ENCODE measurements around the gene F3.

F3 gene

DNA sequence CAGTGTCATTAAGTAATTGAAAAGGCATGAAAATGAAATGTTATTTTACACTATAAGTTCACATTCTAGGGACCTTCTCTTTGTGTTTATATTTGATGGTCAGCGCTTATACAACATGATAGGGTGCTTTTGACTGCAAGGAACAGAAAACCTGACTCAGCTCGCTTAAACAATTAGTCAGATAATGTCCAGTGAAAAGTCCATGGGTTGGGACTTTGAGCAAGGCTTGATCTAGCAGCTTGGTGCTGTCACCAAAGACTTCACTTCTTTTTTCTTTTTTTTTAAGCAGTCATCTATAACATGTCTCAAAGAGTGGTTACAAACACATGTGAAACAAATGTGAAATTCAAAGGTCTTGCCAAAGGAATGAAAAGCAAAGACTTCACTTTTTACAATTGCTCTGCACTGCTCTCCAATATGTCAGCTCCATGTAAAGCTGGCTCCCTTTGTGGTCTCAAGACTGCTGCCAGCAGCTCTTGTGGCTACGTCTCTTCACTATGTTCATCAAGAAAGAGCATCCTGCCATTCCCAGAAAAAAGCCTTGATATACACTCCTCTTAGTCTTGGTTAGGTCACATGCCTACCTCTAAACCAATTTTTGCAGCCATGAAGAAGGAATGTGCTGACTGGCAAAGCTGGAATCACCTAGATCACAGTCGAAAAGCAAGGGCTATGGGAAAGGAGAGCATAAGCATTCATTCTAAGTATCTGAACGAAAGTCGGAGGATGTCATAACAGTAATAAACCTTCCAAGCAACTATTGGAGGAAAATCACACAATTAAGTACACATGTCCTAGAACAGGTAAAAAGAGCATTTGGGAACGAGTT, 15.2 kb downstream of the F3 start:
- DNase-seq = no peak

DNA sequence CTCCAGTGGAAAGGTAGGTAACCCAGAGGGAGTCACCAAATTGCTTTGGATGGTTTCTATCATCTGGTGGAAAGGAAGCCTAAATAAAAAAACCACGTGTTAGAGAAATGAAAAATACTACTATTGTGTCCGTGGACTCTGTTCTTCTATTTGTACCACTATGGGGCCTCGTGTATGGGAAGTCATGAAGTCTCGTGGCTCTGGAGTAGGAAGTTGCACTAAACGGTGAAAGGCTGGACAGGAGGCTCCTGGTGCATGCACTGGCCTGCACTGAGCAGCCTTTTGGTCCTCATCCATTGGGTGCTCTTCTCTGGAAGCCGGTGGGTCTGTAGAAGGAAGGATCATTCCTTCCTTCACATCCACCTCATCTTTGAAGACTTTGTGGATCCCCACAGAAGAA, 17.0 kb downstream of the F3 start:
- DNase-seq = no peak

DNA sequence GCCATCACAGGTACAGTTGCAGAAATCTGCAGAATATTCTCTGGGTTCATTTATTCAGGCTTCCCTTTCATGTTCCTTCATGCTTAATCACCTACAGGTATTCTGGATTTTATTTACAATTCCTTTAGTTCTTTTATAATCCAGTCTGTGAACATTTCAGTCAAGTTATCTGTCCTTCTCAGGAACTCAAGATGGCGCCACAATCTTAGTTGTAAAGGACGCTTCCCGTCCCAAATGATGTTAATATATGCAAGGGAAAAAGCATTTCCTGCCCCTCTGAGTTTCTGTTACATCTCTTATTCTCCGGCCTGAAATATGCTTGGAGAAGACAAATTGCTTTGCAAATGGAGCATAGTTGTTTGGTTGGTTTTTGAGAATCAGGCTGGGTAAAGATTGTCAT, 19.3 kb downstream of the F3 start:
- no peak for DNase-seq

DNA sequence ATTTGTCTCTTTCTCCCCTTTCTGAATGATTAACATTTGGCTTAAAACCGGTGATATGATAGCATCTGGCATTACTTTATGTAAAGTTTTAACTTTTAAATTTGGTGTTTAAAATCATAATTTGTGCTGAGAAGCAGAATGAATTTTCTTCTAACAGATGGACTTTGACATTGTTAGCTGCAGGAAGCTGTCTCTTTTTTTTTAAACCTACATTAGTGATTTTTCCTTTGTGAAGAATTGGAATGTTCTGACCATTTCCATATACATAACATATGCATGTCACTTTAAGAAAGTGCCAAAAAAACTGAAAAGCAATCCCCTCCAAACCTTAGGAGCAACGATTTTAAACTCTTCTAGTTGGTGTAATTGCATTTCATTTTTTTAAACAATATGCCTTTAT, 22.2 kb downstream of the F3 start:
- no peak for DNase-seq

GRCh38 chr1:94515296-94515947, 26.1 kb downstream of the F3 start:
- DNase-seq = no peak

DNA sequence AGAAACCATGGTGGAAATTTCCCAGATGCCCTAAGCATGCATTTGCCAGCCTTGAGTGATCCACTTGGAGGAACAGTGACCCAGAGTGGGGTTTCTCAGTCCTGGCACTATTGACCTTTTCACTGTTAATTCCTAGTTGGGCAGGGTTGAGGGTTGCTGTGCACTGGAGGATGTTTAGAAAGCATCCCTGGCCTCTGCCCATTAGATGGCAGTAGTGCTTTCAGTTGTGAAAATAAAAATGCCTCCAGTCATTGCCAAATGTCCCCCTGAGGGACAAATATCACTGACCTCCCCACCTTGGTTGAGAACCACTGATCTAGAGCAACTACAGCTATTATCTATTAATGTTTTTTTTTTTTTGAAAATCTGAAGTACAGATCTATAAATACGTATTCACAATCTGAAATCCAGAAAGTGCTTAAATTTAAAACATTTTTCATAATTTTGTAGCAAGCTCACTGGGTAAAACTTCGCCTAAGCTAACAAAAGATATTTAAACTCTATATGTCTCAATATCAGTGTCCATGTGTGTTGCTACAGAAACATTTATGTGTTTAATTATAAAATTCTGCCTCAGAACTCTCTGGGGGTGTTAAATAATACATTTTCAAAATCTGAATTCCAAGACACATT, 27.3 kb downstream of the F3 start:
- no peak for DNase-seq

- no peak for DNase-seq
Observed at GRCh38 chr1:94512816-94513215, 28.7 kb downstream of the F3 start.

DNA sequence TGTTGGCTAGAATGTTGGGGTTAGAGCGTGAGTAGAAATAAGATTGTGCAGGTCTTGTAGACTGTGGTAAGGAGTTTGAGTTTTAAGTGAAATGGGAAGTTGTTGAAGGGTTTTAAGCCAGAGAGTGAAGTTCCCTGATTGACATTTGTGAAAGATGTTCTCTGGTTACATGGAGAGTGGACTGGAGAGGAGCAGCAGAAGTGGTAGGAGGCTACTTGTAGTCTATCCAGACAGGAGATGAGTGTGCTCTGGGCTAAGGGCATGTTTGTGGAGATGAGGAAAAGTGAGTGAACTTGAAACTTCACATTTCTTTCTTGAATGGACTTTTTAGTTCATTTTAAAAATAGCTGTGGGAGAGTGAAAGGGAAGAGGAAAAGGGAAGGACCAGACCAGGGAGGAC, 37.0 kb downstream of the F3 start:
- no peak for DNase-seq

DNA sequence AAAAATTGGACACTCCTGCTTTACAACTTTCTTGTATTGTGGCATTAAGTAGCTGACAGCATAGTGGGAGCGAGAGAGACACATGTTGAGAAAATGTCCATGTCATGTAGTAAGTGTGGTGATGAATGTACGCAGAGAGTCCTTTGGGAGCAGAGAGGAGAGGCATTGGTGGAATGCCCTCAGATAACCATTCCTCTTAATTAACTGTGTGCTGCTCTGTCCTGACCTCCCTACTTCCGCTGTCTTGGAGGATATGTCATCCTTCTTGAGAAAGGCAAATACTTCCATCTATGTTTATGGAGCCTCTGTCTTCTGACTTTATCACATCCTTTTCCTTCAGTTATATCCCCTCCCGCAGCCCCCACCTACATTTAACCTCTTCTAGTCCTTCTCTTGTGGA, 38.4 kb downstream of the F3 start:
- no peak for DNase-seq

DNA sequence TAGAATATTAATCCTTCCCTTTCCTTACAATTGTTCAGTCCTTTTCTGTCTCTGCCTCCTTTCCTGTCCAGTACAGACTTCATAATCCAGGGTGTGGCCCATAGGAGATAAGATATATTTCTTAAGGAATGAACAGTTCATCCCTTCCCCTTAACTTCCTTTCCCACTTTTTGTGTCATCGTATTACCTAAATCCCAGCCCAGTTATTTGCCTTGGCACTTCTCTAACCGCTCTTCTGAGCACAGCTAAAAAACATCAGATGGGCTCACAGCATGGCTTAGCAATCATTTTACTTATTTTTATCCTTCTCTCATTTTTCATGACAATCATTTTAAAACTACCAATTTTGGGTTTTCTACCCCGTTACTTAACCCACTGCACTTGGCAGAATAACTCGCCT, 39.6 kb downstream of the F3 start:
- no peak for DNase-seq

DNA sequence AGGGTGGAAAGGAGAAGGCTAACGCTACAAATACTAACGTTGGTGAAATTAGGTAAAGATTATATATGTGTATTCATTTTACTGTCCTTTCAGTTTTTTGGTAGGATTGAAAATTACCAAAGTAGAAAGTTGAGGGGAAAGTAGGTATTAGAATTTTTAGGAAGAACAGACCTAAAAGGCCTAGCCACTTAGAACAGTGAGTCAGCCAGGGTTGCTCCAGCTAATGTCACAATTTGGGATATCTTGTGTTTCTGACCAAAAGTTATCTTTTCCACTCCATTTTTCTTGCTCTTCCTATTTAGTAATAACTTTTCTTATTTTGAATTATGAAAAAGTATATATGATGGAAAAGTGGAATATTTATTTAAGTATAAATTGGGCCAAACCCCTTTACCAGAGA, 40.1 kb downstream of the F3 start:
- DNase-seq = no peak

DNA sequence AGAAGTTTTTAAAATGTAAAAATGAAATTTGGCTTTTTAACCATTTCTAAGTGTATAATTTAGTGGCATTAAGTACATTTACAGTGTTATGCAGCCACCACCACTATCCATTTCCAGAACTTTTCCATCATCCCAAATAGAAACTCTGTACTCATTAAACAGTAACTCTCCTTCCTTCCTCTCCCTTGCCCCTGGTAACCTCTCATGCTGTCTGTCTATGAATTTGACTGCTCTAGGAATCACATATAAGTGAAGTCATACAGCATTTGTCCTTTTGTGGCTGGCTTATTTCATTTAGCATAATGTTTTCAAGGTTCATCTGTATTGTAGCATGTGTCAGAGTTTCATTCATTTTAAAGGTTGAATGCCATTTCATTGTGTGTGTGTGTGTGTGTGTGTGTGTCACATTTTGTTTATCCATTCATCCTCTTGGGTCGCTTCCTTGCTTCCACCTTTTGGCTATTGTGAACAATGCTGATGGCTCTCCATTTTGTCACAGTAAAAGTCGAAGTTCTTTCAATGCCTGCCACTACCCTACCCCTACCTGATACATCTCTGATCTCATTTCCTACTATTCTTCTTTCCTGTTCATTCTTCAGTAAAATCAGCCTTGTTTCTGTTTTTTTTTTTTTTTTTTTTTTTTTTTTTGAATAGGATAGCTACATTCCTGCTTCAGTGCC, 45.3 kb downstream of the F3 start:
- DNase-seq = no peak

DNA sequence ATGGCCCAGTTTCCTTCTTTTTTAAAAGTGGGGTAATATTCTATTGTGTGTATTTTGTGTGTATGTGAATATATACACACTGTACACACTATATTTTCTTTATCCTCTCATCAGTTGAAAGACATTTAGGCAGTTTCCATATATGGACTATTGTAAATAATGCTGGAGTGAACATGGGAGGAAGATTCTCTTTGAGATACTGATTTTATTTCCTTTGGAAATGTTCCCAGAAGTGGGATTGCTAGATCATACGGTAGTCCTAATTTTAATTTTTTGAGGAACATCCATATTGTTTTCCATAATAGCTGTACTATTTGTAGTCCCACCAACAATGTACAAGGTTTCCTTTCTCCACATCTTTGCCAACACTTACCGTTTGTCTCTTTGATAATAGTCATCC, 51.0 kb downstream of the F3 start:
- no peak for DNase-seq

DNA sequence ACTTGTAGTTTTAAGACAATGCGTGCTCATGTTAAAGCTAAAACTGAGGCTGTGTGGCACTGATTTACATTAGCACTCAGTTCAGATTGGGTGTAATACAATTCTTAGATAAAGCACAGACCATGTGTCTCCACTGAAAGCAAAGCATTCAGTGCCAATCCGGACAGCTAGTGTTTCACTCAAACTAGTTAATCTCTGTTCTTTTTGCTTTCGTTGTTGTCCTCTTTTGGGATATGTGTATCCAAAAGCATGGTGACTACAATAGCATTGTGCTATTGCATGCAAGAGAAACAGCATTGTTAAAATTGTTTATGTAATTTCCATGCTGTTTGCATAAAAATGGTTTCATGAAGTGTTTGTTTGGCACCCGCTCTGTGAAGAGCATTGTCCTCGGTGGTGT, 54.6 kb downstream of the F3 start:
- DNase-seq = no peak

DNA sequence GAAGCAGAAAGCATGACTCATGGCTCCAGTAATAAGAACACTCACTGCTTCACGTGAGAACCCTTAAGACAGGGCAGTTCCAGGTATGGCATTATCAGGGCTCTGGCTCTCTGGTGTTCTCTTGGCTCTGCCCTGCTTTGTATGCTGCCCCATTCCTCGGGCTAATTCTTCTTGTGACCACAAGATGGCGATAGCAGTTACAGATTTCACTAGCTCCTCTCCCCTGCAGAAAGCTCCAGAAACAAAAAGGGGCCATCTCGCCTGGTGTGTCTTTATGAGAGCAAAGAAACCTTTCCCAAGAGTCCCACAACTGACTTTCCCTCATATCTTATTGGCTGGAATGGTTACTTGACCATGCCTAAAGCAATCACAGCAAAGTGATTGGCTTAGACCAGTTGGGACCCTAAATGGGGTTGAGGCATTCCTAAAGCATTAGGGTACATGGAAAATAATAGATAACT, 60.1 kb downstream of the F3 start:
- DNase-seq = no peak

GRCh38 chr1:94479682-94480081, 61.9 kb downstream of the F3 start:
- DNase-seq = no peak

All from activated CD8-positive, alpha-beta memory T cell treated with anti-CD3 and anti-CD28 coated beads, Interleukin-2, amount 50 U/mL, for 4 hours (primary cell).